Activated CD8-positive, alpha-beta memory T cell treated with anti-CD3 and anti-CD28 coated beads, Interleukin-2, amount 50 U/mL, for 24 hours (primary cell): ENCODE results near the gene CNTNAP5.

Source experiments
- DNase-seq: peaks from one replicate; pipeline ENCODE4 v3.0.0-alpha.2; 2020; ENCODE audit errors: extremely low read depth

The CNTNAP5 gene

GRCh38 chr2:124267794-124268193 is 242.7 kb downstream of the CNTNAP5 start:
- no peak for DNase-seq

- no peak for DNase-seq
Observed at GRCh38 chr2:124269348-124269747, 244.3 kb downstream of the CNTNAP5 start.

GRCh38 chr2:124272261-124272841 is 247.3 kb downstream of the CNTNAP5 start:
- no peak for DNase-seq

GRCh38 chr2:124281541-124281940 is 256.5 kb downstream of the CNTNAP5 start:
- no peak for DNase-seq

GRCh38 chr2:124283096-124283495 is 258.0 kb downstream of the CNTNAP5 start:
- no peak for DNase-seq

GRCh38 chr2:124286089-124286783 is 261.1 kb downstream of the CNTNAP5 start:
- DNase-seq, result no peak

- no peak for DNase-seq
Observed at GRCh38 chr2:124289060-124289459, 264.0 kb downstream of the CNTNAP5 start.

- DNase-seq, result no peak
Observed at GRCh38 chr2:124289615-124290014, 264.5 kb downstream of the CNTNAP5 start.

GRCh38 chr2:124296470-124296869 is 271.4 kb downstream of the CNTNAP5 start:
- DNase-seq, result no peak

GRCh38 chr2:124301915-124302314 is 276.8 kb downstream of the CNTNAP5 start:
- DNase-seq, result no peak

- no peak for DNase-seq
Observed at GRCh38 chr2:124308319-124309062, 283.4 kb downstream of the CNTNAP5 start.

GRCh38 chr2:124309563-124310138 is 284.6 kb downstream of the CNTNAP5 start:
- no peak for DNase-seq

GRCh38 chr2:124310671-124311070 is 285.6 kb downstream of the CNTNAP5 start:
- no peak for DNase-seq

- no peak for DNase-seq
Observed at GRCh38 chr2:124314084-124314483, 289.0 kb downstream of the CNTNAP5 start.

- DNase-seq, result no peak
Observed at GRCh38 chr2:124315221-124315880, 290.3 kb downstream of the CNTNAP5 start.

GRCh38 chr2:124316133-124316532 is 291.0 kb downstream of the CNTNAP5 start:
- DNase-seq, result no peak

- no peak for DNase-seq
Observed at GRCh38 chr2:124316881-124317605, 292.0 kb downstream of the CNTNAP5 start.

GRCh38 chr2:124317628-124318027 is 292.5 kb downstream of the CNTNAP5 start:
- no peak for DNase-seq

- no peak for DNase-seq
Observed at GRCh38 chr2:124318913-124319312, 293.8 kb downstream of the CNTNAP5 start.

GRCh38 chr2:124319577-124319976 is 294.5 kb downstream of the CNTNAP5 start:
- DNase-seq, result no peak

- no peak for DNase-seq
Observed at GRCh38 chr2:124320051-124320688, 295.1 kb downstream of the CNTNAP5 start.
